ENCODE measurements around the gene FIG4.

- TF ChIP-seq CTCF (IDR thresholded peaks at IDR 0.05) (no peak), MXI1 (IDR thresholded peaks at IDR 0.05; ENCODE audit: low read depth, low read length) (no peak), TEAD4 (IDR thresholded peaks at IDR 0.05; ENCODE audit: borderline replicate concordance, insufficient read depth) (no peak), EZH2phosphoT487 (IDR thresholded peaks at IDR 0.05; ENCODE audit: borderline replicate concordance, low read depth) (no peak), FOXM1 (IDR thresholded peaks at IDR 0.05; ENCODE audit: low read depth) (no peak), NRF1 (IDR thresholded peaks at IDR 0.05; ENCODE audit: low read depth, low read length) (no peak), TCF12 (IDR thresholded peaks at IDR 0.05) (no peak), NFIC (IDR thresholded peaks at IDR 0.05; ENCODE audit: borderline replicate concordance) (no peak), USF2 (IDR thresholded peaks at IDR 0.05; ENCODE audit: borderline replicate concordance, low read depth, low read length) (no peak), EP300 (IDR thresholded peaks at IDR 0.05; ENCODE audit: borderline replicate concordance in 1 of 2, low read depth in 1 of 2, low read length in 1 of 2) (no peak), RFX5 (IDR thresholded peaks at IDR 0.05; ENCODE audit: low read length) (no peak), RAD21 (IDR thresholded peaks at IDR 0.05; ENCODE audit: low read length) (no peak), REST (IDR thresholded peaks at IDR 0.05; ENCODE audit: low read depth, low read length) (no peak), CHD2 (IDR thresholded peaks at IDR 0.05; ENCODE audit: low read length, partially characterized antibody) (no peak)
Measured at GRCh38 chr6:109853426-109853825, 162.3 kb downstream of the FIG4 start.
